Panc1 (cell line): ENCODE measurements around the gene YTHDC2. TPM values are rescaled to one million over a fixed set of nuclear protein-coding genes. Genes with fewer than 3 reads are reported as not detected.

Source experiments
- ATAC-seq: fragments of 200-7000 bp; cut with Tn5 transposase; 2 replicates; pipeline ENCODE4 v1.9.1; 2020; ENCODE audit warnings: mild to moderate bottlenecking, moderate library complexity
- BruUV-seq: library from RNA; stranded (reverse); fragments of 400-500 nt; replicated peaks from 2 replicates; lab custom pipeline; 2021; lab: Mats Ljungman, UMichigan
- CTCF ChIA-PET: fragments of 300-600 bp; sonication (Branson Sonifier 250); formaldehyde crosslinking; loops from one replicate; lab custom pipeline; 2022; ENCODE audit warnings: antibody characterized with exemption; lab: Charles Lee
- POLR2A ChIA-PET: fragments of 300-600 bp; sonication (Branson Sonifier 250); formaldehyde crosslinking; loops from one replicate; lab custom pipeline; 2022; ENCODE audit warnings: antibody characterized with exemption; lab: Charles Lee
- DNase-seq: peaks from one replicate; pipeline ENCODE4 v3.0.0-alpha.2; 2010; ENCODE audit warnings: low read depth, low spot score
- H3K27ac ChIP-seq: 2 replicates; pipeline ENCODE4 v1.5.1; 2011; ENCODE audit warnings: mild to moderate bottlenecking, low read length, inconsistent platforms
- H3K27me3 ChIP-seq: fragments of 200-500 bp; sonication (Bioruptor generic); 2 replicates; pipeline ENCODE4 v1.6.0; 2014; ENCODE audit warnings: low read length, inconsistent platforms; ENCODE audit not compliant: control insufficient read depth, insufficient read depth
- H3K36me3 ChIP-seq: fragments of 200-500 bp; sonication (Bioruptor generic); 2 replicates; pipeline ENCODE4 v1.5.1; 2014; ENCODE audit warnings: inconsistent platforms, mild to moderate bottlenecking, low read length, moderate library complexity; ENCODE audit not compliant: control insufficient read depth, insufficient read depth
- H3K4me1 ChIP-seq: 2 replicates; pipeline ENCODE4 v1.5.1; 2011; ENCODE audit warnings: inconsistent platforms, mild to moderate bottlenecking, low read length, moderate library complexity; ENCODE audit not compliant: control insufficient read depth, insufficient read depth
- H3K4me3 ChIP-seq, 2 experiments: 2 replicates each; pipeline ENCODE4 v1.5.1; 2011 to 2012; ENCODE audit warnings: low read depth in 2 of 2, low read length in 2 of 2, mild to moderate bottlenecking in 2 of 2, inconsistent platforms in 1 of 2, moderate library complexity in 1 of 2
- H3K9me3 ChIP-seq: fragments of 200-500 bp; sonication (Bioruptor generic); 2 replicates; pipeline ENCODE4 v1.5.1; 2014; ENCODE audit warnings: low read depth, mild to moderate bottlenecking, inconsistent platforms, low read length, moderate library complexity; ENCODE audit not compliant: control insufficient read depth, insufficient read depth
- CTCF ChIP-seq: fragments of 450-650 bp; IDR thresholded peaks from 2 replicates; pipeline ENCODE4 v1.5.1; 2017; ENCODE audit warnings: mild to moderate bottlenecking
- POLR2AphosphoS5 ChIP-seq: IDR thresholded peaks from 2 replicates; pipeline ENCODE4 v1.6.1; 2012; ENCODE audit warnings: mild to moderate bottlenecking, low read depth, low read length, moderate library complexity
- REST ChIP-seq, 2 experiments: IDR thresholded peaks; 2 replicates each; pipeline ENCODE4 v1.6.1; 2011 to 2012; ENCODE audit warnings: low read depth in 2 of 2, control low read depth in 1 of 2, low read length in 1 of 2, mild to moderate bottlenecking in 1 of 2, moderate library complexity in 1 of 2; ENCODE audit not compliant: insufficient read depth in 1 of 2
- SIN3A ChIP-seq: IDR thresholded peaks from 2 replicates; pipeline ENCODE4 v1.6.1; 2012; ENCODE audit warnings: low read depth, mild to moderate bottlenecking, low read length, moderate library complexity, borderline replicate concordance; ENCODE audit not compliant: insufficient read depth
- TCF7L2 ChIP-seq: IDR thresholded peaks from 2 replicates; pipeline ENCODE4 v1.6.1; 2011; ENCODE audit warnings: mild to moderate bottlenecking, low read depth, low read length, inconsistent platforms
- in situ Hi-C: cut with HindIII; loops from 2 replicates; pipeline ENCODE4 v1.10.0; 2016; ENCODE audit warnings: low sequenced_read_pairs, low pct_unique_long_range_greater_than_20kb
- intact Hi-C: fragments of 100-400 bp; cut with micrococcal nuclease; formaldehyde crosslinking; loops from one replicate; pipeline ENCODE4 v1.10.0; 2022; ENCODE audit not compliant: unreplicated experiment
- total RNA-seq: library from RNA; stranded (reverse); gene quantifications from one replicate; pipeline ENCODE4 v1.2.1, GENCODE V29; 2021; ENCODE audit not compliant: unreplicated experiment

YTHDC2 gene
- total RNA-seq, 1 experiment from 2014 or later, result 21.7 TPM

- in situ Hi-C loops, result no loop called here
Observed at GRCh38 chr5:113581388-113581787, 67.9 kb downstream of the YTHDC2 start.

GRCh38 chr5:113598150-113598549 lies 84.7 kb downstream of the YTHDC2 start:
- DNase-seq, result no peak
- intact Hi-C loops, result no loop called here
- TF ChIP-seq REST (IDR thresholded peaks at IDR 0.05; ENCODE audit: insufficient read depth in 1 of 2, low read depth in 2 of 2, low read length in 1 of 2) (no peak), CTCF (no peak), TCF7L2 (no peak), SIN3A (no peak), POLR2AphosphoS5 (no peak)
- ChIA-PET CTCF (no interaction called here), POLR2A (no interaction called here)
- no TSS peak for BruUV-seq
- Histone ChIP-seq H3K27me3 (no peaks in the 10 kb centered on the region), H3K4me1 (no peaks in the 10 kb centered on the region), H3K36me3 (no peaks in the 10 kb centered on the region), H3K4me3 (no peak overlapping the region), H3K27ac (no peak overlapping the region), H3K9me3 (no peaks in the 10 kb centered on the region)
- in situ Hi-C loops, result no loop called here
- ATAC-seq, result no peak

More at GRCh38 chr5:113581388-113581787, 67.9 kb downstream of the YTHDC2 start:
- ChIA-PET CTCF (no interaction called here), POLR2A (no interaction called here)
- Histone ChIP-seq H3K4me3 (no peak overlapping the region), H3K27me3 (no peaks in the 10 kb centered on the region), H3K36me3 (peaks cover 3% of the 10 kb centered on the region; the same call in 1 of the 2 replicates), H3K4me1 (no peaks in the 10 kb centered on the region), H3K27ac (no peak overlapping the region), H3K9me3 (no peaks in the 10 kb centered on the region)
- no peak for ATAC-seq
- intact Hi-C loops, result no loop called here
- no TSS peak for BruUV-seq
- TF ChIP-seq SIN3A (no peak), TCF7L2 (no peak), CTCF (no peak), REST (IDR thresholded peaks at IDR 0.05; ENCODE audit: insufficient read depth in 1 of 2, low read depth in 2 of 2, low read length in 1 of 2) (no peak), POLR2AphosphoS5 (no peak)
- no peak for DNase-seq
